Embryonic facial prominence (tissue), 1 donor: ENCODE results near the gene GATAD1.
A peak's percentile ranks its signal among the peaks of the same experiment; 100 is the strongest.
"Not testable (repeated sequence)": the region's sequence is repeated elsewhere in the genome, so short reads cannot be mapped to it uniquely, and the experiment has no call there.

Source experiments
- DNase-seq: peaks from one replicate; pipeline ENCODE4 v3.0.0-alpha.2; 2016; ENCODE audit errors: extremely low spot score

Gene GATAD1, protein sequence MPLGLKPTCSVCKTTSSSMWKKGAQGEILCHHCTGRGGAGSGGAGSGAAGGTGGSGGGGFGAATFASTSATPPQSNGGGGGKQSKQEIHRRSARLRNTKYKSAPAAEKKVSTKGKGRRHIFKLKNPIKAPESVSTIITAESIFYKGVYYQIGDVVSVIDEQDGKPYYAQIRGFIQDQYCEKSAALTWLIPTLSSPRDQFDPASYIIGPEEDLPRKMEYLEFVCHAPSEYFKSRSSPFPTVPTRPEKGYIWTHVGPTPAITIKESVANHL

GRCh38 chr7:92447345-92448204, at the start of gene GATAD1:
GATAD1 (plus strand) TSS chr7:92447482; CDS start chr7:92447730, 248 bp downstream.
- peak; percentile 84 for DNase-seq

DNA sequence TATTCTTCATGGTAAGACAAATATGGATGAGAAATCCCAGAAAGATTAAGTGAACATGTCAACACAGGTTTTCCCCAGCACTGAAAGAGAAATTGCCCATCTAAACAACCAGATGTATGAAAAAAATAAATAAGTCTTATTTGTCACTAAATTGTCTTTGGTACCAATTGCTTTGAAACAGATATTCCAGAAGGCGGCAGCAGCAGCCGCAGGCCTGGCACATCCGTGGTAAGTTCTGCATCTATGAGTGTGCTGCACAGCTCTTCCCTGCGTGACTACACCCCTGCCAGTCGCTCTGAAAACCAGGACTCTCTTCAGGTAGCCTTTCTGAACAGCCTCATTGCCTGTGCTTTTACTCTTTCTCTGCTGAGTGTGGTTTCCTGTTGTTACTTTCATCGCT, 49.7 kb upstream of the GATAD1 start:
- DNase-seq = no peak

GRCh38 chr7:92400013-92400412, 47.3 kb upstream of the GATAD1 start:
- DNase-seq = no peak

DNA sequence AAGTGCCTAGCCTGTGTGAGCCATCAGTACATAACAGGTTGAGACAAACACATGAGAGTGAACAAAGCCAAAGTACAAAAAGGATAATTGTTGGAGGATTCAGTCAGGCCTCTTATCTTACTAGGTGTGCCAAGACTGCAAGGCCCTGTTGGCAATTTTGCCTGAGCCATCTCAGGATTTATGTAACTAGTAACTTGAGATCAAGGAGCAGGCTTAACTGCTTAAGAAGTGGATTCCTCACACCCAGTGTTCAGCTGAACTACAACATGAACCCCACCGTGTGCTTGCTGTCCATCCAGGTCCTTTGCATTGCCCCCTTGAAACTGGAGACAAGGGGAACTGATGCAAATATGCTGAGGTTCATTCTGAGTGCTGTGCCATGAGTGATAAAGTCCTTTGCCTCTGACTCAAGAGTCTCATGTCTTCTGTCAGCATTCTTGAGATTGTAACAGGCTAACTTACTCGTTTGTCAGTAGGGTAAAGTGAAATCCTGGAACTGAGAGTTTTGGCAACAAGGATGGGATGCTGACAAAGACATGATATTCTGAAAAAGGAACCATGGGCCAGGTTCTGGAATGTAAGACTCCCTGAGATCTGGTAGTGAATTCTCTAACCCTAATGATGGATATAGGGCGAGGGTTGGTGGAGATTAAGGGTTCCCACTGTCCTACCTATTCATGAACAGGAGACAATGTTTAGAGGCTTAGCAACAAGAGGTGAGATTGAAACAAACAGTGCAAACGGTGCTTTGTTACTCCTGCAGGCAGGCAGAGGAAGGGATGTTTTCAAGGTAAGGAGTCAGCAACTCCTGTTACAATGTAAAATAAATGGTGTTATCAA, 44.1 kb upstream of the GATAD1 start:
- no peak for DNase-seq

DNA sequence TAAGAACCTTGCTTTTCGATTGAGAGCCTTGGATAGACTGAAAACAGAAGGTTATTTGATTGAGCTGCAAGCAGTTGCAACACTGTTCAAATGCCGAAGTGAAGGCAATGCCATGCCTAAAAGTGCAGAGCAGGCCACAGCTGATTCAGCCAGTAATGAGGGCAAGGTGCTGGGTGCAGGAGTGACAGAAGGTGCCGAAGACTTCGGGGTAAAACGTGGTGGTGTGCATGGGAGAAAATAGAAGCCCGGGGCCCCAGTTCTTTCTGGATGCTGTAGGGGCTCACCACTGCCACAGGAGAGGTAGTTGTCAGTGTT, 43.6 kb upstream of the GATAD1 start:
- no peak for DNase-seq

- DNase-seq = no peak
Measured at GRCh38 chr7:92404170-92404614, 43.1 kb upstream of the GATAD1 start.

GRCh38 chr7:92409357-92409756, 37.9 kb upstream of the GATAD1 start:
- DNase-seq = no peak

DNA sequence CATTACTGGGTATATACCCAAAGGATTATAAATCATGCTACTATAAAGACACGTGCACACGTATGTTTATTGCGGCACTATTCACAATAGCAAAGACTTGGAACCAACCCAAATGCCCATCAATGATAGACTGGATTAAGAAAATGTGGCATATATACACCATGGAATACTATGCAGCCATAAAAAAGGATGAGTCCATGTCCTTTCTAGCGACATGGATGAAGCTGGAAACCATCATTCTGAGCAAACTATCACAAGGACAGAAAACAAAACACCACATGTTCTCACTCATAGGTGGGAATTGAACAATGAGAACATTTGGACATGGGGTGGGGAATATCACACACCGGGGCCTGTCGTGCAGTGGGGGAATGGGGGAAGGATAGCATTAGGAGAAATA, 37.1 kb upstream of the GATAD1 start:
- DNase-seq = not testable (repeated sequence)

- no peak for DNase-seq
Measured at GRCh38 chr7:92412745-92413144, 34.5 kb upstream of the GATAD1 start.

GRCh38 chr7:92413550-92413949, 33.7 kb upstream of the GATAD1 start:
- DNase-seq = no peak

- DNase-seq = no peak
Measured at GRCh38 chr7:92415225-92415624, 32.1 kb upstream of the GATAD1 start.

GRCh38 chr7:92417913-92418312, 29.4 kb upstream of the GATAD1 start:
- DNase-seq = no peak

- no peak for DNase-seq
Measured at GRCh38 chr7:92421676-92422435, 25.4 kb upstream of the GATAD1 start.

- DNase-seq = no peak
Measured at GRCh38 chr7:92422926-92423325, 24.4 kb upstream of the GATAD1 start.

DNA sequence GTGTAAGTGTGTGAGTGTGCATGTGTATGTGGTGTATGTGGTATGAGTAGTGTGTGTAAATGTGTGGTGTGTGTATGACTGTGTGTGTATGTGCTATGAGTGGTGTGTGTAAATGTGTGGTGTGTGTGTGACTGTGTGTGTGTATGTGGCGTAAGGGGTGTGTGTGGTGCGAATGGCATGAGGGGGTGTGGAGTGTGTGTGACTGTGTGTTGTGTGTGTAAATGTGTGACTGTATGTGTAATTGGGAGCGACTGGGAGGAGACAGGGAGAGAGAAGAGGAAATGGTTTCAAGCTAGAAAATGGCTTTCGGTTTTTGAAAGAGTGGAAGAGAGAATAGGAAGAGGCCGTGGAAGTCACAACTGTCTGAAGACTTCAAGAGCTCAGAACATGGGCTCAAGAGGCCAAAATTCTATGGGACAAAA, 23.6 kb upstream of the GATAD1 start:
- DNase-seq = no peak

DNA sequence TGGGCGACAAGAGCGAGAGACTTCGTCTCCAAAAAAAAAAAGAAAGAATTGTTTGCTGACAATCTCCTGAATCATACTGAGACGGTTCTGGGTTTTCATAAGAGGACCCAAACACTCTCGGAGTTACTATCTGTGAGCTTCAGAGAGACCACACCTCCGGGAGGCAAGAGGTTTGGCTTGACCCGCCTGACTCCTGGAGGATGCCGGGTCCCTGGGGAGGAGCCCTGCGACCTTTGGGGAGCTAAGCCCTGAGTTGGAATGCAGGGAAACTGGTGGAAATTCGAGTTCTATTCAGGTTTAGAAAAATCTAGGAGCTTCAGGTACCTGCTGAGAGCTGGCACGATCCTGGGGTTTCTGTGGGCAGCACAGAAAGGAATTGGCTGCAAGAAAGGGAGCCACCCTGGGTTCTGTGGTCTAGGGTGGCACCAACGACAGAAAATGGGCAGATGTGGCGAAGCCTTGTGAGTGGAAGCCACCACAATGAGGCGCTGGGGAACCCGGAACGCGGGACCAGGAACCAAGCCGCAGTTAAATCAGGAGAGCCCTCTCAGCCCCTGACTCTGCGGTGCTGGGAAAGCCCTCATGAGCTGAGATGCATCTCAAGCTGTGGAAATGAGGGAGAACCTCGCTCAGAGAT, 21.9 kb upstream of the GATAD1 start:
- DNase-seq = no peak

GRCh38 chr7:92427193-92427592, 20.1 kb upstream of the GATAD1 start:
- no peak for DNase-seq

- DNase-seq = no peak
Measured at GRCh38 chr7:92432299-92432946, 14.9 kb upstream of the GATAD1 start.

DNA sequence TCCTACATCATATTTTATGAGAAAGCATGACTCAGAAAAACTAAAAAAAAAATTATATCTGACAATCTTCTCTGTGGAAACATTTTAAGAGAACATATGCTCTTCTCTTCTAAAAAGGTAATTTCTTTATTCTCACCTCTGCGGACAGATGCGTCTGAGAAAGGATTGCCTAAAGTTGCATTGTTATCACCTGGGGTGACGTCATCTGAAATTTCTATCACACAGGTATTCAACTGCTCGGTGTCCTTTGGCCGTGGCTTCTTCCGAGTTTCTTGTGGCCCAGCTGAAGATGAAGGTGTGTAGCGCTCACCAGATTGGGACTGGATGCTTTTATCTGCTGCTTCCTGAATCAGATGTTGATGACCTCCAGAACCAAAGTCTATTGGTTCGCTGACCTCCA, 14.3 kb upstream of the GATAD1 start:
- DNase-seq = no peak

GRCh38 chr7:92435542-92435941, 11.7 kb upstream of the GATAD1 start:
- DNase-seq = no peak
